ENCODE data around the gene RUNX1. TPM values are rescaled to one million over a fixed set of nuclear protein-coding genes. Genes with fewer than 3 reads are reported as not detected.

The RUNX1 gene
- total RNA-seq, 1 donor from 2014 or later = 18.7 TPM

DNA sequence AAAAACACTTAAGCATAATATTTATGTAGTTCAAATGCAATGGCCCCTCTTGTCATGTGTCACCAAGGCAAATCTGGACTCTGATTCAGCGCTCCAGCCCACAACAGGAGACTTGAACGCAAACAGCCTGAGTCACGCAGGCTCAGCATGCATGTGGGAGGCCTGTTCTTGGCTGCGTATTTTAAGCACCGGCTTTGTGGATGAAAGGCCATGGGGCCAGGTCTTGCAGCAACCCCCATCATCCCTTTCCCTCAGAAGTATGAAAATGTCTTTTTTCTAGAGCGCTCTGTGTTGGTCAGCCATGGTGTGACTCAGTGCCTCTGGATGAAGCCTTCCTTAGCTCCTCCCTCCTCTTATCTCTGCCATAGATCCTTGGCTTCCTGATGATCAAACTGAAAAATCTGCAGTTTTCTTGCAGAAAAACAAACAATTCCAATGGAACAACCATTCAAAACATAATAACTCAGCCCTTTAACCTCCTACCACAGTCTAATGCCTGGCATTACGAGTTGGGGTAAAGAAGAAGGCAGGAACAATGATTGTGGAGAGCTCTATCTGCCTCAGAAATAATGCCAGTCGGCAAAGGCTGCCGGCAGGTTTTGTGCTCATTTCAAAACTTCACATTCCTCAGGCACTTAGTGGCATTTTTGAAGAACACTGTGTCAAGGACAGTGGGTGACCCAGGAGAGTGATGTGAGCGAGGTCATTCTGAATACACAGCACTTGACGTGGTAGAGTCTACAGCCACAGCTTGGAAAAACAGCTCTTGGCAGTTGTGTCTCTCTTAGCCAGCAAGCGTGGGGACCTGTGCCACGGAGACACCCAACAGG lies 212.8 kb downstream of the RUNX1 start:
- H3K36me3 Mint-ChIP-seq (ENCODE audit: low read depth, unreplicated experiment) = no peaks in the 10 kb centered on the region
- H3K27ac Mint-ChIP-seq (ENCODE audit: unreplicated experiment) = no peak overlapping the region
- TF ChIP-seq, protein P1, sequence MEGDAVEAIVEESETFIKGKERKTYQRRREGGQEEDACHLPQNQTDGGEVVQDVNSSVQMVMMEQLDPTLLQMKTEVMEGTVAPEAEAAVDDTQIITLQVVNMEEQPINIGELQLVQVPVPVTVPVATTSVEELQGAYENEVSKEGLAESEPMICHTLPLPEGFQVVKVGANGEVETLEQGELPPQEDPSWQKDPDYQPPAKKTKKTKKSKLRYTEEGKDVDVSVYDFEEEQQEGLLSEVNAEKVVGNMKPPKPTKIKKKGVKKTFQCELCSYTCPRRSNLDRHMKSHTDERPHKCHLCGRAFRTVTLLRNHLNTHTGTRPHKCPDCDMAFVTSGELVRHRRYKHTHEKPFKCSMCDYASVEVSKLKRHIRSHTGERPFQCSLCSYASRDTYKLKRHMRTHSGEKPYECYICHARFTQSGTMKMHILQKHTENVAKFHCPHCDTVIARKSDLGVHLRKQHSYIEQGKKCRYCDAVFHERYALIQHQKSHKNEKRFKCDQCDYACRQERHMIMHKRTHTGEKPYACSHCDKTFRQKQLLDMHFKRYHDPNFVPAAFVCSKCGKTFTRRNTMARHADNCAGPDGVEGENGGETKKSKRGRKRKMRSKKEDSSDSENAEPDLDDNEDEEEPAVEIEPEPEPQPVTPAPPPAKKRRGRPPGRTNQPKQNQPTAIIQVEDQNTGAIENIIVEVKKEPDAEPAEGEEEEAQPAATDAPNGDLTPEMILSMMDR (IDR thresholded peaks at IDR 0.05; ENCODE audit: unreplicated experiment) = no peak
- no peaks in the 10 kb centered on the region for H3K9me3 Mint-ChIP-seq (ENCODE audit: unreplicated experiment)
- H3K4me1 Mint-ChIP-seq (ENCODE audit: unreplicated experiment) = peaks cover 8% of the 10 kb centered on the region
- no peak overlapping the region for H3K4me3 Mint-ChIP-seq (ENCODE audit: unreplicated experiment)
- no peaks in the 10 kb centered on the region for H3K27me3 Mint-ChIP-seq (ENCODE audit: unreplicated experiment)
- DNase-seq (ENCODE audit: low spot score) = no peak

DNA sequence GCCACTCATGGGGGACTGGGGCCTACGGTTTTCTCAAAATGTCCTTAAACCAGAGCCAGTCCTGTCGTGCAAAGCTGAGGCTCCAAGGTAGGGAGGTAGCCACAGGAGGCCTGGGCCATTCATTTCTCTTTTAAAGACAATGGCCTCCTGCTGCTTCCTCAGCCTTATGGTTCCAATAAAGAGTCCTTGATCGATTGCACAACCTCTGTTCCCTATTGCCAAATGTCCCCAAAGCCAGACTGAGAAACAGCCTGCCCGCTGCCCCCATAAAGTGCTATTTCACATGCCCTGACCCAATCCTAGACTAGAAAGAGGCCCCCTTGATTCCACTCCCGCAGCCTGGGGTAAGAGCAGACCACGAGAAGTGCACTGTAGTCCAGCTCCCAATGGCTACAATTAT lies 213.6 kb downstream of the RUNX1 start:
- no peaks in the 10 kb centered on the region for H3K9me3 Mint-ChIP-seq (ENCODE audit: unreplicated experiment)
- no peak overlapping the region for H3K4me3 Mint-ChIP-seq (ENCODE audit: unreplicated experiment)
- no peak overlapping the region for H3K27ac Mint-ChIP-seq (ENCODE audit: unreplicated experiment)
- no peaks in the 10 kb centered on the region for H3K27me3 Mint-ChIP-seq (ENCODE audit: unreplicated experiment)
- peaks cover 8% of the 10 kb centered on the region for H3K4me1 Mint-ChIP-seq (ENCODE audit: unreplicated experiment)
- no peaks in the 10 kb centered on the region for H3K36me3 Mint-ChIP-seq (ENCODE audit: low read depth, unreplicated experiment)
- DNase-seq (ENCODE audit: low spot score) = no peak
- TF ChIP-seq, protein P1 (IDR thresholded peaks at IDR 0.05; ENCODE audit: unreplicated experiment) = no peak

DNA sequence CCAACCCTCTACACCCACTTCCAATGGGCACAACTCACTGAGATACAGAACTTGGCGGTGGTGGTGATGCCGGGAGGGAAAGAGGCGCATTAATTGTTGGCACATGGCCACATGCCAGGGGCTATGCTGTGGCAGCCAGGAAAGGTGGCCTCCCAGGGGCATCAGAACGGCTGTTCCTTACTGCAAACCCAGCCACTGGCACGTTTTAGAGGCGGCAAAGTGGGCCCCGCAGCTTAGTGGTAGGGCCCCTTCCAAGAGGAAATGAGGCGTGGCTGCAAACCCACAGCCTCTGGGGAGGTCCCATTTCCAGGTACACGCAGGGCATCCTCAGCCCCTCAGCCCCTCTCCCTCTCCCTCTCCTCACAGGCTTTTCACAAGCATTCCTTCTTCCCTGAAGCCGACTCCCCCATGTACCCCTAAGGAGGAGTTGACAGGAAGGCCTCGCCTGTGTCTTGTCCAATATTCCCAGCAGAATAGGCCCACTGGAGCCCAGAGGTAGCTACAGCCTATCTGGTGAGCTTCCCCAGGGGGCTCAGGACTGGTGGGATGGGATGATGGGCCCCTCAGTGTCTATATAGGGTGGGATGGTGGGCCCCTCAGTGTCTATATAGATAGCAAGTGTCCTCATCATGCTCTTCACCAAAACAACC lies 214.1 kb downstream of the RUNX1 start:
- no peaks in the 10 kb centered on the region for H3K9me3 Mint-ChIP-seq (ENCODE audit: unreplicated experiment)
- no peak overlapping the region for H3K27ac Mint-ChIP-seq (ENCODE audit: unreplicated experiment)
- no peaks in the 10 kb centered on the region for H3K27me3 Mint-ChIP-seq (ENCODE audit: unreplicated experiment)
- peaks cover 8% of the 10 kb centered on the region for H3K4me1 Mint-ChIP-seq (ENCODE audit: unreplicated experiment)
- no peak for DNase-seq (ENCODE audit: low spot score)
- TF ChIP-seq, protein P1 (IDR thresholded peaks at IDR 0.05; ENCODE audit: unreplicated experiment) = no peak
- H3K36me3 Mint-ChIP-seq (ENCODE audit: low read depth, unreplicated experiment) = no peaks in the 10 kb centered on the region
- H3K4me3 Mint-ChIP-seq (ENCODE audit: unreplicated experiment) = no peak overlapping the region

DNA sequence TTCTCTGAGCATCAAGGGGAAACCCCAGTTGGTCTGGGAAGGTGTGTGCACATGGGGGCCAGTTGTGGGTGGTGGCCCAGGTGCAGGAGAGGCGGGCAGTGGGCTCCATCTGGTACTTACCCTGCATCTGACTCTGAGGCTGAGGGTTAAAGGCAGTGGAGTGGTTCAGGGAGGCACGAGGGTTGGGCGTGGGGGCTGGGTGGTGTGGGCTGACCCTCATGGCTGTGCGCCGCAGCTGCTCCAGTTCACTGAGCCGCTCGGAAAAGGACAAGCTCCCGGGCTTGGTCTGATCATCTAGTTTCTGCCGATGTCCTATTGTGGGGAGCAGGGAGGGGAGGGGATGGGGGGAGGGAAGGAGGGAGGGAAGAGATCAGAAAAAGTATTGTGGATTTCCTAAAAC lies 214.8 kb downstream of the RUNX1 start:
- H3K4me1 Mint-ChIP-seq (ENCODE audit: unreplicated experiment) = peaks cover 8% of the 10 kb centered on the region
- TF ChIP-seq, protein P1 (IDR thresholded peaks at IDR 0.05; ENCODE audit: unreplicated experiment) = no peak
- H3K27ac Mint-ChIP-seq (ENCODE audit: unreplicated experiment) = no peak overlapping the region
- H3K9me3 Mint-ChIP-seq (ENCODE audit: unreplicated experiment) = no peaks in the 10 kb centered on the region
- DNase-seq (ENCODE audit: low spot score) = no peak
- H3K36me3 Mint-ChIP-seq (ENCODE audit: low read depth, unreplicated experiment) = no peaks in the 10 kb centered on the region
- no peak overlapping the region for H3K4me3 Mint-ChIP-seq (ENCODE audit: unreplicated experiment)
- no peaks in the 10 kb centered on the region for H3K27me3 Mint-ChIP-seq (ENCODE audit: unreplicated experiment)

DNA sequence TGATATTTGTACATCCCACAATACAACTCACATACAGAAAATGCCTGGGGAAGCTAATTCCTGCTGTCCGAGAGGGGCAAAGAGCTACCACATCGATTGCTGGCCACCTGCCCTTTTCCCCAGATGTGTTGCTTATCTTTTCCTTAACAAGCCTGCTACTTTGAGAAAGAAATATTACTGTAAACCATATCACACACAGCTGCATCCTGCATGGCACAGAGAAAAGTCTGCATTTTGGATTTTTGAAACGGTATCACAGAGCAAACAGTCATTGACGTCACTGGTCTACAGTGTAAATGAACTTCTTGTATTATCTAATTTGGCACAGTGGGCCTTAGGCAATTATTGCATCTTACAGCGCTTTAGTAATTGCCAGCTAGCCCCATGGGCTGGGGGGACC lies 215.6 kb downstream of the RUNX1 start:
- TF ChIP-seq, protein P1 (IDR thresholded peaks at IDR 0.05; ENCODE audit: unreplicated experiment) = no peak
- H3K4me3 Mint-ChIP-seq (ENCODE audit: unreplicated experiment) = no peak overlapping the region
- H3K27me3 Mint-ChIP-seq (ENCODE audit: unreplicated experiment) = no peaks in the 10 kb centered on the region
- no peak overlapping the region for H3K27ac Mint-ChIP-seq (ENCODE audit: unreplicated experiment)
- H3K36me3 Mint-ChIP-seq (ENCODE audit: low read depth, unreplicated experiment) = peaks cover 1% of the 10 kb centered on the region
- no peak for DNase-seq (ENCODE audit: low spot score)
- peaks cover 8% of the 10 kb centered on the region for H3K4me1 Mint-ChIP-seq (ENCODE audit: unreplicated experiment)
- H3K9me3 Mint-ChIP-seq (ENCODE audit: unreplicated experiment) = no peaks in the 10 kb centered on the region
